ENCODE data around the gene SPATC1L.
"Not testable (repeated sequence)": the region's sequence is repeated elsewhere in the genome, so short reads cannot be mapped to it uniquely, and the experiment has no call there.

Gene SPATC1L

GRCh38 chr21:46173573-46173972 lies 10.7 kb downstream of the SPATC1L start:
- no peak overlapping the region for H3K4me3 ChIP-seq (ENCODE audit: low read depth, low read length)
- no peaks in the 10 kb centered on the region for H3K4me1 ChIP-seq
- H3K27me3 ChIP-seq (ENCODE audit: control insufficient read depth, insufficient read depth, low read length), result no peaks in the 10 kb centered on the region
- no peak overlapping the region for H2AFZ ChIP-seq
- H3K36me3 ChIP-seq (ENCODE audit: control insufficient read depth, insufficient read depth, low read length), result no peaks in the 10 kb centered on the region
- no peak overlapping the region for H3K9ac ChIP-seq
- H3K4me2 ChIP-seq (ENCODE audit: low read length), result no peak overlapping the region
- TF ChIP-seq CTCF (IDR thresholded peaks at IDR 0.05), result no peak
- no peak overlapping the region for H3K27ac ChIP-seq
- H3K9me3 ChIP-seq (ENCODE audit: control insufficient read depth, low read length), result no peaks in the 10 kb centered on the region
- H3K79me2 ChIP-seq, result no peaks in the 10 kb centered on the region

DNA sequence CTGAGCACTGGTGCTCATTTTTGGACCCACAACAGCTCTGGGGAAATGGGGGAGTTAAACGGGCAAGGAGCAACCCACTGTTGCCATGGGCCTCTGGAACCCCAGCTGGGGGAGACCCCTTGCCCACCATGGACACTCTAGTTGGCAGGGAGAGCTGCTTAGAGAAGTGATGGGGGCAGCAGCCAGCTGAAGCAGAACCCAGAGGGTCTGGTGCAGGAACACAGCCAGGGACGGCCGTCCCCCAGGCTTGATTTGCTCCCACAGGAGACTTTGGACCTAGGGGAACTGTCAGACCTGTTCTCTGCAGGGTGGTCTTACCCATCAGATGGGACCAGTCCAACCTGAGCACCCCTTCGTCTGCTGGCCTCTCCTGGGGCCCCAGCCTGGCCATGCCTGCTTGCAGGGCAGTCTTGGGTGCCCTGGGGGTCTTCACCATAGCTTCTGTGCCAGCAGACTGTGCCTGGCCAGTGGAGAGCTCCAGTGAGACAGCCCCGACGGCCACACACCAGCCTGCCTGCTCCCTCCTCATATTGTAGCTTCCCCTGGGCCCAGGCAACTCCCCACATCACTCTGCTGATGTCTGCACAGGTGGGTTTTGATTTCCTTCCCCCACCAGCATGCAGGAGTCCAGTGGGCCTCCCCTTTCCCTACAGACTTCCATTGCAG lies 11.3 kb downstream of the SPATC1L start:
- Histone ChIP-seq H3K4me2 (ENCODE audit: low read length) (no peak overlapping the region), H2AFZ (no peak overlapping the region), H3K4me3 (ENCODE audit: low read depth, low read length) (no peak overlapping the region), H3K27ac (no peak overlapping the region), H3K4me1 (no peaks in the 10 kb centered on the region), H3K9ac (no peak overlapping the region), H3K9me3 (ENCODE audit: control insufficient read depth, low read length) (no peaks in the 10 kb centered on the region), H3K36me3 (ENCODE audit: control insufficient read depth, insufficient read depth, low read length) (no peaks in the 10 kb centered on the region), H3K79me2 (no peaks in the 10 kb centered on the region), H3K27me3 (ENCODE audit: control insufficient read depth, insufficient read depth, low read length) (no peaks in the 10 kb centered on the region)
- TF ChIP-seq CTCF (IDR thresholded peaks at IDR 0.05), result no peak

- H3K36me3 ChIP-seq (ENCODE audit: control insufficient read depth, insufficient read depth, low read length), result no peaks in the 10 kb centered on the region
- no peak for TF ChIP-seq CTCF (IDR thresholded peaks at IDR 0.05)
- H3K4me1 ChIP-seq, result no peaks in the 10 kb centered on the region
- no peak overlapping the region for H3K9ac ChIP-seq
- H3K9me3 ChIP-seq (ENCODE audit: control insufficient read depth, low read length), result no peaks in the 10 kb centered on the region
- no peak overlapping the region for H3K4me2 ChIP-seq (ENCODE audit: low read length)
- H3K79me2 ChIP-seq, result no peaks in the 10 kb centered on the region
- no peak overlapping the region for H3K27ac ChIP-seq
- H3K4me3 ChIP-seq (ENCODE audit: low read depth, low read length), result no peak overlapping the region
- no peak overlapping the region for H2AFZ ChIP-seq
- H3K27me3 ChIP-seq (ENCODE audit: control insufficient read depth, insufficient read depth, low read length), result no peaks in the 10 kb centered on the region
Measured at GRCh38 chr21:46171996-46172862, 12.0 kb downstream of the SPATC1L start.

GRCh38 chr21:46171585-46171984 lies 12.7 kb downstream of the SPATC1L start:
- H3K9me3 ChIP-seq (ENCODE audit: control insufficient read depth, low read length), result no peaks in the 10 kb centered on the region
- H3K9ac ChIP-seq, result no peak overlapping the region
- no peak overlapping the region for H3K4me2 ChIP-seq (ENCODE audit: low read length)
- H2AFZ ChIP-seq, result no peak overlapping the region
- no peak overlapping the region for H3K4me3 ChIP-seq (ENCODE audit: low read depth, low read length)
- no peak overlapping the region for H3K27ac ChIP-seq
- no peaks in the 10 kb centered on the region for H3K36me3 ChIP-seq (ENCODE audit: control insufficient read depth, insufficient read depth, low read length)
- no peaks in the 10 kb centered on the region for H3K4me1 ChIP-seq
- H3K79me2 ChIP-seq, result no peaks in the 10 kb centered on the region
- H3K27me3 ChIP-seq (ENCODE audit: control insufficient read depth, insufficient read depth, low read length), result no peaks in the 10 kb centered on the region
- no peak for TF ChIP-seq CTCF (IDR thresholded peaks at IDR 0.05)

GRCh38 chr21:46170436-46171193 lies 13.6 kb downstream of the SPATC1L start:
- not testable (repeated sequence) for H3K36me3 ChIP-seq (ENCODE audit: control insufficient read depth, insufficient read depth, low read length); H2AFZ ChIP-seq; H3K27me3 ChIP-seq (ENCODE audit: control insufficient read depth, insufficient read depth, low read length); H3K9me3 ChIP-seq (ENCODE audit: control insufficient read depth, low read length); H3K9ac ChIP-seq; H3K4me3 ChIP-seq (ENCODE audit: low read depth, low read length); H3K4me1 ChIP-seq; H3K4me2 ChIP-seq (ENCODE audit: low read length); H3K27ac ChIP-seq; H3K79me2 ChIP-seq
